Gastroesophageal sphincter (tissue), 3 donors: Measurements from ENCODE around the gene AFF2.

Experiments
- CTCF ChIP-seq, 4 experiments: fragments of 200-600 bp in 2 of 4; fragments of 450-650 bp in 2 of 4; sonication (generic) in 1 of 4; IDR thresholded peaks; one replicate each; pipeline ENCODE4 v1.5.1; 2017 to 2019; ENCODE audit warnings: antibody characterized with exemption in 4 of 4, mild to moderate bottlenecking in 2 of 4, moderate library complexity in 2 of 4
- POLR2A ChIP-seq, 2 donors: fragments of 450-650 bp; IDR thresholded peaks; one replicate each; pipeline ENCODE4 v1.6.1; 2017; ENCODE audit warnings: antibody characterized with exemption in 2 of 2, mild to moderate bottlenecking in 2 of 2, moderate library complexity in 1 of 2

DNA sequence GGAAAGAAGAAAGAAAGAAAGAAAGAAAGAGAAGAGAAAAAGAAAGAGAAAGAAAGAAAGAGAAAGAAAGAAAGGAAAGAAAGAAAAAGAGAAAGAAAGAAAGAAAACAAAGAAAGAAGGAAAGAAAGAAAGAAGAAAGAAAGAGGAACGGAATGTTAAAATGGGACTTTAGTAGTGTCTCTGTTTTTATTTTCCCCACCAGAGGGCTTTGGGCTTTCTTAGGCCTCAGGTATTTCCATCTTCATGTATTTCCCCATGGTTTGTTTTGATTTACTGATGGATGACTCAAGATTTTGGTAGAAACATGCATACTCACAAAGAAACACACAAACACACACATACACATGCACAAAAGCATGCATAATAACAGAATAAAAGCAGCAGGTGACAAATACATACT lies 181.2 kb downstream of the AFF2 start:
- no peak for TF ChIP-seq CTCF (IDR thresholded peaks at IDR 0.05)
- TF ChIP-seq POLR2A (IDR thresholded peaks at IDR 0.05): no peak
